Measurements from ENCODE around the gene PRRX2.

DNA sequence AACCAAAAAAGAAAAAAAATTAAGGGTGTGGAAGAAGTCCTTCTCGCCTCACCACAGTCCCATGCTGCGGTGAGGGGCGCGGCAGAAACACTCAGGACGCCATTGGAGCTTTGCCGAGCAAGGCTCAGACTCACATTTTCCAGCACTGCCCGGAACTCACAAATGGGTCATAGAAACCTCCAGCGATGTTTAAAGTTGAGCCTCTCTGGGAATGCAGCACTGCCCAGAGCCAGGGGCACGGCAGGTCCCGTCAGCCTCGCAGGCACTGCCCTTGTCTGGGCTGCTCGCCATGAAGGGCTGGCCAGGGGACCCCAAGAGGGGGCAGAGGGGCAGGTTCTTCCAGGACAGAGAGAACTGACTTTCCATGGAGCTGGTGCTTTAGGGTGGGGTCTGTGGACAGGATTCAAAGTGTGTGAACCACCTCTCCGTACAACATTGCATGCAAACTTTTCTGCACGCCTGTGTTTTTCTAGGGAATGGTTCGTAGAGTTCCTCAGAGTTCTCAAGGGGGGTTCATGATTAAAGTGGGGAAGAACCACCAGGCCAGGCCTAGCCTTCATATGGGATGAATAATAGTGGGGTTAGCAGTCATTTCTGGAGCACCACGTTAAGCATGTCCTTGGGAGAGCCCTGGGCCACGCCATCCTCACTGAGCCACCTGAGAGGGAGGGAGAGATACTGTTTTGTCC lies 38.4 kb downstream of the PRRX2 start:
- TF ChIP-seq POLR2AphosphoS5 (IDR thresholded peaks at IDR 0.05) = no peak
- TF ChIP-seq EP300 (IDR thresholded peaks at IDR 0.05) = no peak
- no peak for TF ChIP-seq POLR2A (IDR thresholded peaks at IDR 0.05)
- TF ChIP-seq, protein P1, sequence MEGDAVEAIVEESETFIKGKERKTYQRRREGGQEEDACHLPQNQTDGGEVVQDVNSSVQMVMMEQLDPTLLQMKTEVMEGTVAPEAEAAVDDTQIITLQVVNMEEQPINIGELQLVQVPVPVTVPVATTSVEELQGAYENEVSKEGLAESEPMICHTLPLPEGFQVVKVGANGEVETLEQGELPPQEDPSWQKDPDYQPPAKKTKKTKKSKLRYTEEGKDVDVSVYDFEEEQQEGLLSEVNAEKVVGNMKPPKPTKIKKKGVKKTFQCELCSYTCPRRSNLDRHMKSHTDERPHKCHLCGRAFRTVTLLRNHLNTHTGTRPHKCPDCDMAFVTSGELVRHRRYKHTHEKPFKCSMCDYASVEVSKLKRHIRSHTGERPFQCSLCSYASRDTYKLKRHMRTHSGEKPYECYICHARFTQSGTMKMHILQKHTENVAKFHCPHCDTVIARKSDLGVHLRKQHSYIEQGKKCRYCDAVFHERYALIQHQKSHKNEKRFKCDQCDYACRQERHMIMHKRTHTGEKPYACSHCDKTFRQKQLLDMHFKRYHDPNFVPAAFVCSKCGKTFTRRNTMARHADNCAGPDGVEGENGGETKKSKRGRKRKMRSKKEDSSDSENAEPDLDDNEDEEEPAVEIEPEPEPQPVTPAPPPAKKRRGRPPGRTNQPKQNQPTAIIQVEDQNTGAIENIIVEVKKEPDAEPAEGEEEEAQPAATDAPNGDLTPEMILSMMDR (IDR thresholded peaks at IDR 0.05) = no peak

Data from sigmoid colon (tissue), 4 donors.